Epidermal melanocyte (primary cell): ENCODE results near the gene IMP4.
"Not testable (repeated sequence)": the region's sequence is repeated elsewhere in the genome, so short reads cannot be mapped to it uniquely, and the experiment has no call there.

ENCODE experiments used
- DNase-seq: peaks from one replicate; pipeline ENCODE4 v3.0.0; 2011; ENCODE audit warnings: low spot score; ENCODE audit not compliant: insufficient read length

The IMP4 gene

GRCh38 chr2:130342533-130343275, at the start of gene IMP4:
TSS of gene IMP4 (plus strand) at chr2:130342897. CDS start at chr2:130342933, 36 bp downstream.
- peak; percentile 94 for DNase-seq

GRCh38 chr2:130300258-130300969, 42.3 kb upstream of the IMP4 start:
- DNase-seq: no peak

GRCh38 chr2:130300970-130301348, 41.7 kb upstream of the IMP4 start:
- no peak for DNase-seq

GRCh38 chr2:130302164-130302886, 40.4 kb upstream of the IMP4 start:
- no peak for DNase-seq

- DNase-seq: no peak
These were observed 39.5 kb upstream of the IMP4 start for GRCh38 chr2:130303169-130303568.

- DNase-seq: no peak
These were observed 38.0 kb upstream of the IMP4 start for GRCh38 chr2:130304726-130305125.

- no peak for DNase-seq
These were observed 34.8 kb upstream of the IMP4 start for GRCh38 chr2:130307850-130308249.

- no peak for DNase-seq
These were observed 31.8 kb upstream of the IMP4 start for GRCh38 chr2:130310881-130311280.

GRCh38 chr2:130313812-130314334, 28.8 kb upstream of the IMP4 start:
- no peak for DNase-seq

GRCh38 chr2:130314377-130314776, 28.3 kb upstream of the IMP4 start:
- no peak for DNase-seq

- no peak for DNase-seq
These were observed 26.1 kb upstream of the IMP4 start for GRCh38 chr2:130316596-130316995.

- DNase-seq: no peak
These were observed 23.8 kb upstream of the IMP4 start for GRCh38 chr2:130318906-130319305.

- DNase-seq: no peak
These were observed 23.2 kb upstream of the IMP4 start for GRCh38 chr2:130319536-130319935.

GRCh38 chr2:130327703-130328527, 14.8 kb upstream of the IMP4 start:
- no peak for DNase-seq

- no peak for DNase-seq
These were observed 14.0 kb upstream of the IMP4 start for GRCh38 chr2:130328710-130329109.

GRCh38 chr2:130332271-130333073, 10.2 kb upstream of the IMP4 start:
- DNase-seq: peak; percentile 70

GRCh38 chr2:130333253-130333652, 9.4 kb upstream of the IMP4 start:
- DNase-seq: not testable (repeated sequence)

GRCh38 chr2:130334026-130334425, 8.7 kb upstream of the IMP4 start:
- no peak for DNase-seq

GRCh38 chr2:130335226-130335625, 7.5 kb upstream of the IMP4 start:
- DNase-seq: no peak

GRCh38 chr2:130336150-130336876, 6.4 kb upstream of the IMP4 start:
- no peak for DNase-seq
